Naive thymus-derived CD8-positive, alpha-beta T cell (primary cell): ENCODE data around the gene AGAP4. TPM values are rescaled to one million over a fixed set of nuclear protein-coding genes. Genes with fewer than 3 reads are reported as not detected.
"Not testable (repeated sequence)": the region's sequence is repeated elsewhere in the genome, so short reads cannot be mapped to it uniquely, and the experiment has no call there.

Experiments used
- ATAC-seq, 2 donors: fragments of 150-1000 bp; cut with Tn5 transposase in 1 of 2; sonication (Bioruptor Pico), chemical (Tn5 transposase) in 1 of 2; 1 replicate in 1 of 2; 2 replicates in 1 of 2; pipeline ENCODE4 v1.10.0; 2021; ENCODE audit warnings: mild to moderate bottlenecking in 2 of 2, moderate library complexity in 2 of 2
- POLR2A ChIA-PET: fragments of 350-600 bp; sonication (Branson Sonifier 250); formaldehyde crosslinking; loops from one replicate; lab custom pipeline; 2021; ENCODE audit warnings: antibody characterized with exemption; lab: Charles Lee
- DNase-seq, 10 donors: peaks; one replicate each; pipeline versions ENCODE4 v3.0.0 to v3.0.0-alpha.2; 2020 to 2022
- H3K27ac Mint-ChIP-seq, 10 donors: one replicate each; pipeline ENCODE4 v1.8.0; 2020 to 2022; ENCODE audit warnings: mild to moderate bottlenecking in 10 of 10, mixed read lengths in 10 of 10, moderate library complexity in 4 of 10, inconsistent platforms in 1 of 10
- H3K27me3 Mint-ChIP-seq, 5 donors: one replicate each; pipeline ENCODE4 v1.8.0; 2021 to 2022; ENCODE audit warnings: mixed read lengths in 5 of 5
- H3K36me3 Mint-ChIP-seq, 3 donors: one replicate each; pipeline ENCODE4 v1.8.0; 2020 to 2022; ENCODE audit warnings: mixed read lengths in 3 of 3, mild to moderate bottlenecking in 2 of 3, inconsistent platforms in 1 of 3
- H3K4me1 Mint-ChIP-seq, 4 donors: one replicate each; pipeline ENCODE4 v1.8.0; 2021 to 2022; ENCODE audit warnings: mixed read lengths in 4 of 4
- H3K4me3 Mint-ChIP-seq, 10 donors: one replicate each; pipeline ENCODE4 v1.8.0; 2020 to 2022; ENCODE audit warnings: mild to moderate bottlenecking in 10 of 10, mixed read lengths in 10 of 10, moderate library complexity in 6 of 10, inconsistent platforms in 1 of 10
- H3K9me3 Mint-ChIP-seq, 9 donors: one replicate each; pipeline ENCODE4 v1.8.0; 2020 to 2022; ENCODE audit warnings: mixed read lengths in 9 of 9, mild to moderate bottlenecking in 3 of 9, inconsistent platforms in 1 of 9, moderate library complexity in 1 of 9
- polyA plus RNA-seq, 3 donors: library from polyadenylated mRNA; unstranded; fragments of 300-500 nt; fragmentation: Illumina TruSeq; gene quantifications; one replicate each; pipeline ENCODE4 v1.2.3, GENCODE V29; 2021
- total RNA-seq, 8 experiments: library from RNA in 2 of 8; stranded (reverse) in 2 of 8; gene quantifications; one replicate each; pipeline ENCODE4 v1.2.3 and lab custom pipeline; 2021 to 2026

The AGAP4 gene
- total and polyA plus RNA-seq, 5 experiments from 2014 or later = 0.77 to 47.9 (median 1.6) TPM

- peaks cover 0 to 4% (median under 1%) of the 10 kb centered on the region in 4 donors for H3K4me1 Mint-ChIP-seq
- POLR2A ChIA-PET = no interaction called here
- no peak for ATAC-seq
Measured at GRCh38 chr10:45817130-45817859, 30.0 kb downstream of the AGAP4 start.

GRCh38 chr10:45814146-45814545 lies 33.2 kb downstream of the AGAP4 start:
- H3K27ac Mint-ChIP-seq, ATAC-seq, H3K27me3 Mint-ChIP-seq, H3K36me3 Mint-ChIP-seq, POLR2A ChIA-PET, H3K4me3 Mint-ChIP-seq, H3K9me3 Mint-ChIP-seq, H3K4me1 Mint-ChIP-seq, DNase-seq: not testable (repeated sequence)

More at GRCh38 chr10:45817130-45817859, 30.0 kb downstream of the AGAP4 start:
- DNase-seq = no peak
- Mint-ChIP-seq H3K27ac (no peak overlapping the region), H3K9me3 (no peaks in the 10 kb centered on the region), H3K27me3 (peaks cover 0 to 4% (median 0%) of the 10 kb centered on the region in 5 donors), H3K36me3 (no peaks in the 10 kb centered on the region), H3K4me3 (no peak overlapping the region)

GRCh38 chr10:45812959-45813358 lies 34.3 kb downstream of the AGAP4 start:
- H3K4me3 Mint-ChIP-seq, DNase-seq, H3K27ac Mint-ChIP-seq, POLR2A ChIA-PET, H3K36me3 Mint-ChIP-seq, H3K9me3 Mint-ChIP-seq, H3K4me1 Mint-ChIP-seq, H3K27me3 Mint-ChIP-seq, ATAC-seq: not testable (repeated sequence)

GRCh38 chr10:45811075-45811474 lies 36.2 kb downstream of the AGAP4 start:
- H3K9me3 Mint-ChIP-seq = no peaks in the 10 kb centered on the region
- peaks cover 0 to 1% (median 0%) of the 10 kb centered on the region in 4 donors for H3K4me1 Mint-ChIP-seq
- no peak overlapping the region for H3K4me3 Mint-ChIP-seq
- ATAC-seq = no peak
- H3K27me3 Mint-ChIP-seq = peaks cover 0 to 6% (median 1%) of the 10 kb centered on the region in 5 donors
- H3K36me3 Mint-ChIP-seq = no peaks in the 10 kb centered on the region
- DNase-seq = no peak
- H3K27ac Mint-ChIP-seq = no peak overlapping the region
- POLR2A ChIA-PET = no interaction called here

- POLR2A ChIA-PET = no interaction called here
- H3K27me3 Mint-ChIP-seq = peaks cover 0 to 5% (median 1%) of the 10 kb centered on the region in 5 donors
- DNase-seq = no peak
- H3K36me3 Mint-ChIP-seq = no peaks in the 10 kb centered on the region
- no peak for ATAC-seq
- no peaks in the 10 kb centered on the region for H3K4me1 Mint-ChIP-seq
- H3K27ac Mint-ChIP-seq = no peak overlapping the region
- no peaks in the 10 kb centered on the region for H3K9me3 Mint-ChIP-seq
- H3K4me3 Mint-ChIP-seq = no peak overlapping the region
Measured at GRCh38 chr10:45809837-45810236, 37.5 kb downstream of the AGAP4 start.

GRCh38 chr10:45804996-45805395 lies 42.3 kb downstream of the AGAP4 start:
- H3K9me3 Mint-ChIP-seq, H3K4me3 Mint-ChIP-seq, ATAC-seq, H3K36me3 Mint-ChIP-seq, POLR2A ChIA-PET, H3K27ac Mint-ChIP-seq, DNase-seq, H3K4me1 Mint-ChIP-seq: not testable (repeated sequence)
- H3K27me3 Mint-ChIP-seq = peaks cover 0 to 11% (median 1%) of the 10 kb centered on the region in 5 donors

GRCh38 chr10:45803060-45804010 lies 44.0 kb downstream of the AGAP4 start:
- DNase-seq, H3K36me3 Mint-ChIP-seq, H3K9me3 Mint-ChIP-seq, H3K4me3 Mint-ChIP-seq, POLR2A ChIA-PET, H3K4me1 Mint-ChIP-seq: not testable (repeated sequence)
- peak in 1 of 2 donors; percentile 55 for ATAC-seq
- H3K27me3 Mint-ChIP-seq = peaks cover 0 to 11% (median 1%) of the 10 kb centered on the region in 5 donors
- H3K27ac Mint-ChIP-seq = peak overlapping the region in 1 of 10 donors; percentile 3

- DNase-seq, H3K27me3 Mint-ChIP-seq, POLR2A ChIA-PET, H3K27ac Mint-ChIP-seq, H3K9me3 Mint-ChIP-seq, H3K4me3 Mint-ChIP-seq, ATAC-seq, H3K4me1 Mint-ChIP-seq: not testable (repeated sequence)
- peaks cover 0 to 43% (median 14%) of the 10 kb centered on the region in 3 donors for H3K36me3 Mint-ChIP-seq
Measured at GRCh38 chr10:45794761-45795160, 52.5 kb downstream of the AGAP4 start.

- ATAC-seq, H3K4me1 Mint-ChIP-seq, H3K4me3 Mint-ChIP-seq, POLR2A ChIA-PET, H3K9me3 Mint-ChIP-seq, H3K27ac Mint-ChIP-seq, DNase-seq, H3K27me3 Mint-ChIP-seq: not testable (repeated sequence)
- H3K36me3 Mint-ChIP-seq = peaks cover 0 to 65% (median 15%) of the 10 kb centered on the region in 3 donors
Measured at GRCh38 chr10:45790694-45791426, 56.4 kb downstream of the AGAP4 start.

- H3K27me3 Mint-ChIP-seq, ATAC-seq, POLR2A ChIA-PET, H3K4me3 Mint-ChIP-seq, H3K9me3 Mint-ChIP-seq, DNase-seq, H3K4me1 Mint-ChIP-seq: not testable (repeated sequence)
- H3K27ac Mint-ChIP-seq = peak overlapping the region in 1 of 10 donors; percentile 43
- peaks cover 0 to 72% (median 13%) of the 10 kb centered on the region in 3 donors for H3K36me3 Mint-ChIP-seq
Measured at GRCh38 chr10:45789991-45790390, 57.3 kb downstream of the AGAP4 start.

GRCh38 chr10:45787212-45787741 lies 60.0 kb downstream of the AGAP4 start:
- POLR2A ChIA-PET, H3K27me3 Mint-ChIP-seq, H3K9me3 Mint-ChIP-seq, ATAC-seq, DNase-seq, H3K4me3 Mint-ChIP-seq, H3K4me1 Mint-ChIP-seq: not testable (repeated sequence)
- Mint-ChIP-seq H3K36me3 (peaks cover 0 to 63% (median 4%) of the 10 kb centered on the region in 3 donors), H3K27ac (peak overlapping the region in 4 of 10 donors; percentile 38 to 83 (median 76))

GRCh38 chr10:45786217-45786616 lies 61.1 kb downstream of the AGAP4 start:
- POLR2A ChIA-PET, H3K4me3 Mint-ChIP-seq, H3K27me3 Mint-ChIP-seq, H3K9me3 Mint-ChIP-seq, H3K27ac Mint-ChIP-seq, ATAC-seq, DNase-seq, H3K4me1 Mint-ChIP-seq: not testable (repeated sequence)
- H3K36me3 Mint-ChIP-seq = peaks cover 0 to 54% (median 2%) of the 10 kb centered on the region in 3 donors
